Measurements from ENCODE around the gene MATN3. TPM values are rescaled to one million over a fixed set of nuclear protein-coding genes. Genes with fewer than 3 reads are reported as not detected.
A peak's percentile ranks its signal among the peaks of the same experiment; 100 is the strongest.

The MATN3 gene
- total RNA-seq, 4 donors from 2014 or later, result 0.27 to 2.3 (median 0.33) TPM; not detected in 1

DNA sequence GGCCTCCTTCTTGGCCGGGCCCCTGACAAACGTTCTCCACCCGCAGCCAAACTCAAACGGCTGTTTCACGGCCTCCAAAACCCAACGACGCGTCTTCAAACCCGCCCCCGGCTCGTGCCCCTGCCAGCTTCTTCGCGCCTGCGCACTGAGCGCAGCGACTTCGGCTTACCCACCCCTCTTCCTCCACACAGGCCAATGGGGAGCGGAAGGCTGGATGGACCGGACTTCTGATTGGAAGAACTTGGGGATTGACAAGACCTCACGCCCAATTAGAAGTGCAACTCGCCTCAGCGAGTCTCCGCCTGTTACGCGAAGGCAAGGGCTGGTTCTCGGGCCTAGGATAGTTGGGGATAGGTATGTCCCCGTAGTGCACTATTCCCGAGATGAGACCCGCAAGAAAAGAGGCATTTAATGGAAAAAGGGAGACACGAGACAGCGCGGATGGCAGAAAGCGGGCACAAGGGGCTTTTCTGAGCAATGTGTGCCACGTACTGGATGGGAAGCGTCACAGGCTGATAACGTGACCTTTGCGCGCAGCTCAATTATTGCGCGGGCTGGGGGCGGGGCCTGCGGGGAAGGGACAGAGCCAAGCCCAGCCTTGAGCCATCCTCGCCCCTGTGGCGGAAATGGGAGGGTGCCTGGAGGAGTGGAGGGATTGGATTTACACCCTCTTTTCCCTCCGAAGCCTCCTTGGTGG is 39.2 kb upstream of the MATN3 start, which contains the start of gene LAPTM4A:
Gene LAPTM4A (minus strand): TSS at position 97 of the 697 bp plus-strand sequence. CDS start 108 bp downstream, outside the sequence.
- 0 to 1% methylated on average over 32 to 45 of the region's 45 CpGs for WGBS, 2 donors
- DNase-seq, result peak; percentile 99
- Histone ChIP-seq H3K9me3 (no peaks in the 10 kb centered on the region), H3K36me3 (no peaks in the 10 kb centered on the region), H3K27me3 (no peaks in the 10 kb centered on the region), H3K4me1 (peaks cover 18 to 28% of the 10 kb centered on the region in 2 donors), H3K27ac (peak within 1 kb of the TSS; percentile 95 to 99 (median 99)), H3K4me3 (replicated peaks in 1 of 3) (peak within 1 kb of the TSS; percentile 66 to 92 (median 80))
- TF ChIP-seq, protein P1, sequence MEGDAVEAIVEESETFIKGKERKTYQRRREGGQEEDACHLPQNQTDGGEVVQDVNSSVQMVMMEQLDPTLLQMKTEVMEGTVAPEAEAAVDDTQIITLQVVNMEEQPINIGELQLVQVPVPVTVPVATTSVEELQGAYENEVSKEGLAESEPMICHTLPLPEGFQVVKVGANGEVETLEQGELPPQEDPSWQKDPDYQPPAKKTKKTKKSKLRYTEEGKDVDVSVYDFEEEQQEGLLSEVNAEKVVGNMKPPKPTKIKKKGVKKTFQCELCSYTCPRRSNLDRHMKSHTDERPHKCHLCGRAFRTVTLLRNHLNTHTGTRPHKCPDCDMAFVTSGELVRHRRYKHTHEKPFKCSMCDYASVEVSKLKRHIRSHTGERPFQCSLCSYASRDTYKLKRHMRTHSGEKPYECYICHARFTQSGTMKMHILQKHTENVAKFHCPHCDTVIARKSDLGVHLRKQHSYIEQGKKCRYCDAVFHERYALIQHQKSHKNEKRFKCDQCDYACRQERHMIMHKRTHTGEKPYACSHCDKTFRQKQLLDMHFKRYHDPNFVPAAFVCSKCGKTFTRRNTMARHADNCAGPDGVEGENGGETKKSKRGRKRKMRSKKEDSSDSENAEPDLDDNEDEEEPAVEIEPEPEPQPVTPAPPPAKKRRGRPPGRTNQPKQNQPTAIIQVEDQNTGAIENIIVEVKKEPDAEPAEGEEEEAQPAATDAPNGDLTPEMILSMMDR (IDR thresholded peaks at IDR 0.05), result peak in 3 of 6 experiments; percentile 10 to 43 (median 42)
- TF ChIP-seq POLR2A (IDR thresholded peaks at IDR 0.05), result peak; percentile 61 to 91
- intact Hi-C loops (cut with DNase I), result no loop called here

DNA sequence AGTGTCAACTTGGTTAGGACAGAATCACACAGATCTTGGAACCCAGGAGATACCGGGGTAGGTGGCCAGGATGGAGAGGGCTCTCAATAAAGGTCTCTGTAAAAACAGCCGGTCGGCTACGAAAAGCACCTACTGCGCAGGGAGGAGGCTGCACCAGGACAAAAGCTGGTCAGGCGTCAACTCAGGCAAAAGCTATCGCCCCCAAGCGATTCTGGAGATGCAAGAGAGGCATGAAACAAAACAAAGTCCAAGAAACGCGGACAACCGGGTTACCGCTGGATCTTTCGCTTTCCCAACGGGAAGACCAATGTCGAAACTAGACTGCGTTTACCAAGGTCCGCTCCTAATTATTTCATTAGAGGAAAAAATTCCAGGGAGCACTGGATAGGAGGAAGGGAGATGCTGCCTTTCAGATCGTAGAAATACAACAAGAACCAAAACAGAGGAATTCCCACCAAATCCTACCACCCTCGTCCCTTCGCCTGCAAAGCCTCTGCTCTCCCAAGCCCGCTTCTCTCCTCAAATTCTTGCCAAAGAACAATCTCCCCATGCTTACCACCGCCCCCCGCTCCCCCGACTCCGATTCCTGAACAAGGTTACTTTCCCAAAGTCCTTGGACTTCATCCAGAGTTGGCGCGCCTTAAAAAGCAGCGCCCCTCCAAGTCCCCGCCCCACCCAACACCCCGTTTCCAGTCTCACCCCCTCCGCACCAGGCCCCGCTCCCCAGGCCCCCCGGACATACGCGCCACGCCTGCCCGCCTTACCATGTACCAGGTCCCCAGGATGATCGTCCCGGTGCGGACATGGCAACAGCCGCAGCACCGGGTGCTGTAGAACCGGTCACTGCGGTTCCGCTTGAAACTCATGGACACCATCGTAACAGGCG is 38.4 kb upstream of the MATN3 start:
- 1 to 2% methylated on average over 39 to 44 of the region's 47 CpGs for WGBS, 2 donors
- Histone ChIP-seq H3K4me1 (peaks cover 18 to 31% of the 10 kb centered on the region in 2 donors), H3K27ac (peak overlapping the region; percentile 95 to 99 (median 99)), H3K9me3 (no peaks in the 10 kb centered on the region), H3K4me3 (replicated peaks in 1 of 3) (peak overlapping the region; percentile 66 to 92 (median 80)), H3K36me3 (no peaks in the 10 kb centered on the region), H3K27me3 (no peaks in the 10 kb centered on the region)
- peak in 1 of 2 donors; percentile 50 for TF ChIP-seq POLR2A (IDR thresholded peaks at IDR 0.05)
- TF ChIP-seq, protein P1 (IDR thresholded peaks at IDR 0.05), result no peak
- intact Hi-C loops (cut with DNase I), result no loop called here
- peak; percentile 59 to 60 for DNase-seq

DNA sequence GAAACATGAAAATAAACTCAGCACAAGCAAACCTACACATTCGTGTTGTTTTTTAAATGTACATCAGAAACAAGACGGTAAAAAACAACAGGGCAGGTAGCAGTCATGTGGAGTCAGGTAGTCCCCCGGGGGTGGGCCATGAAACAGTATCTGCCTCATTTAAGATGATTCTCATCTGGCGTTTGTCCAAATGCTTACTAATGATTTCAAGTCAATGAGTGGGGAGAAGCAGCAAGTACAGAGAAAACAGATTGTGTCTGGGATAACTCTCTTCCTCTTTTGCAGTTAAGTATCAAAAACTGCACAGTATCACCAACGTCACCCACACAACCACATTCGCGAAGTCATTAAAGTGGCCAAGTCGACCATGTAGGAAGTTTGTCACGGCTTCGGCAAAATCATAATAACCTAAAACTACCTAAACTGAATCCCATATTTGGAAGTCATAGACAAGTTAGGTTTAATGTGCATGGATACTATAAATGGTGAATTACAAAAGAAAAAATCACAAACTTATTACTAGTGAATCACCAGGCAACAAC is 37.7 kb upstream of the MATN3 start:
- 0 to 1% methylated on average over 10 of the region's 10 CpGs for WGBS, 2 donors
- intact Hi-C loops (cut with DNase I), result no loop called here
- DNase-seq, result no peak
- H3K27me3 ChIP-seq, result no peaks in the 10 kb centered on the region
- peaks cover 25 to 38% of the 10 kb centered on the region in 2 donors for H3K4me1 ChIP-seq
- no peaks in the 10 kb centered on the region for H3K9me3 ChIP-seq
- H3K4me3 ChIP-seq (replicated peaks in 1 of 3), result peak overlapping the region; percentile 66 to 92 (median 80)
- TF ChIP-seq, protein P1 (IDR thresholded peaks at IDR 0.05), result no peak
- no peak for TF ChIP-seq POLR2A (IDR thresholded peaks at IDR 0.05)
- peak overlapping the region; percentile 95 to 99 (median 99) for H3K27ac ChIP-seq
- H3K36me3 ChIP-seq, result no peaks in the 10 kb centered on the region

DNA sequence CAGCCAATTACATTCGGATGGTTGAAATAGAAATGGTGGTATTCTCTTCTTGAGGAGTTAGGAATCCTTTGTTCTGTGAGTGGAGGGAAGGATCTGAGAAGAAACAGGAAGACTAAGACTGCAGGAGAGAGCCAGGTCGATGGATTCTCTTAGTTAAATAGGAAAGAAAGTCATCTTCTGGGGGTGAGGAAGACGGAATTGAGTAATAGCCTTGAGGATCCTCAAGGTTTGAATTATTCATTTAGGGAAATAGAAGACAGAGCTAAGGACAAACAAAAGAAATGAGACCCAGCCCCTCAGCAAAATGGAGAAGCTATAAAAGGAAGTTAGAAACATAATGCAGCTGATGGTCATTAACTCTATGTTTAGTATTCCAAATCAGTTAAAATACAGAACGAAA is 37.2 kb upstream of the MATN3 start:
- peak overlapping the region in 2 of 3 donors; percentile 80 to 92 for H3K4me3 ChIP-seq (replicated peaks in 1 of 3)
- H3K36me3 ChIP-seq, result no peaks in the 10 kb centered on the region
- H3K9me3 ChIP-seq, result no peaks in the 10 kb centered on the region
- no peak for DNase-seq
- TF ChIP-seq POLR2A (IDR thresholded peaks at IDR 0.05), result no peak
- TF ChIP-seq, protein P1 (IDR thresholded peaks at IDR 0.05), result no peak
- H3K27ac ChIP-seq, result peak overlapping the region; percentile 95 to 99 (median 99)
- H3K4me1 ChIP-seq, result peaks cover 26 to 39% of the 10 kb centered on the region in 2 donors
- WGBS, 2 donors, result 9 to 15% methylated on average over 4 of the region's 4 CpGs
- intact Hi-C loops (cut with DNase I), result no loop called here
- no peaks in the 10 kb centered on the region for H3K27me3 ChIP-seq
